TTC549 (cell line): ENCODE data around the gene MRGPRF.

Source experiments
- FAIRE-seq: peaks from 2 replicates; lab custom pipeline; 2012; peaks lifted over from hg19 to GRCh38; lab: Jason Lieb, UNC

MRGPRF gene

DNA sequence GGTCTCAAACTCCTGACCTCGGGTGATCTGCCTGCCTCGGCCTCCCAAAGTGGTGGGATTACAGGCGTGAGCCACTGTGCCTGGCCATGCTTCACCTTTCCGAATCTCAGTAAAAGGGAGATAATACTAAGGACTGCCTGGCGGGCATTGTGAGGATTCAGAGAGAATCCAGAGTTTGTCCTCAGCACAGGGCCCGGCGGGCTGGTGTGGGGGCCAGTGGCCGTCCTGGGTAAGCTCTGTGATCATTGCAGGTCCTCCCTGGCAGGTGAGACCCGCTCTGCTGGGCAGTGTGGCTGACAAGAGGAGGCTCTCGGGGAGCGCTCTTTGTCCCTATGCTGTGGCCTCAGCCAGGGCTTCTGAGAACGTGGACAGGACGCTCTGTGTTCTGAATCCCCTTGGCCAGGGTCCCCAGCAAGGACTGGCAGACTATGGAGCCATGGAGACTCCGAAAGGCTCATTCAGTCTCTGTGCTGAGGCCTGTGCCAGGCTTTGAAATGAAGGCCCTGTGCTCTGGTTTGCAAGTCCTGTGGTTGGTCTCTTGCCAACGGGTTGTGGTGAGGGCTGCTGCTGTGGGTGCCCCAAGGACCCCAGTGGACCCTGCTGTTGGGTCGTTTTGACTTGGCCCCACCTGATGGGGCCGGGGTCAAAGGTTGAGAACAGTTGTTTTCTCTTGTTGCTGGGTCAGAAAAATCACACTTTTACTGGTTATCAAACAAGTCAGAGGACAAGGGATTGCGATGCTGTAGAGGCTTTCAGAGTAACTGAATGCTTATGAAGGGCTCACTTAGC lies 37.7 kb upstream of the MRGPRF start:
- no peak for FAIRE-seq

DNA sequence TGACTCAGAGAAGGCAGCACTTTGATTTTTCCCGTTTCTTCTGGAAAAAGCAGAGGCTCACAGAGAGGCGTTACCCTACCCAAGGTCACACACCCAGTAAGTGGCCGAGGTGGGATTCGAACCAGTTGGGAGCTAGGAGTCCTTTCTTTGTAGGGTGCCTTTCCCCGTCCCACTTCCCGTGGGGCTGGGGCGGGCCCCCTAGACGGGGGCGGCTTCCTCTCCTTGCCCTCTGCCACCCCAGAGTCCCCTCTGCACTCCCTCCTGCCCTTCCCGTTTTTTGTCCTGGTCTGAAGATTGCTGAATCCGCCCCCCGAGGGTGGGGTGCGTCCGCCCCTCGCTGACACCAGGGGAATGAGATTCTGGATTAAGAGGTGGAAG lies 36.4 kb upstream of the MRGPRF start:
- no peak for FAIRE-seq

DNA sequence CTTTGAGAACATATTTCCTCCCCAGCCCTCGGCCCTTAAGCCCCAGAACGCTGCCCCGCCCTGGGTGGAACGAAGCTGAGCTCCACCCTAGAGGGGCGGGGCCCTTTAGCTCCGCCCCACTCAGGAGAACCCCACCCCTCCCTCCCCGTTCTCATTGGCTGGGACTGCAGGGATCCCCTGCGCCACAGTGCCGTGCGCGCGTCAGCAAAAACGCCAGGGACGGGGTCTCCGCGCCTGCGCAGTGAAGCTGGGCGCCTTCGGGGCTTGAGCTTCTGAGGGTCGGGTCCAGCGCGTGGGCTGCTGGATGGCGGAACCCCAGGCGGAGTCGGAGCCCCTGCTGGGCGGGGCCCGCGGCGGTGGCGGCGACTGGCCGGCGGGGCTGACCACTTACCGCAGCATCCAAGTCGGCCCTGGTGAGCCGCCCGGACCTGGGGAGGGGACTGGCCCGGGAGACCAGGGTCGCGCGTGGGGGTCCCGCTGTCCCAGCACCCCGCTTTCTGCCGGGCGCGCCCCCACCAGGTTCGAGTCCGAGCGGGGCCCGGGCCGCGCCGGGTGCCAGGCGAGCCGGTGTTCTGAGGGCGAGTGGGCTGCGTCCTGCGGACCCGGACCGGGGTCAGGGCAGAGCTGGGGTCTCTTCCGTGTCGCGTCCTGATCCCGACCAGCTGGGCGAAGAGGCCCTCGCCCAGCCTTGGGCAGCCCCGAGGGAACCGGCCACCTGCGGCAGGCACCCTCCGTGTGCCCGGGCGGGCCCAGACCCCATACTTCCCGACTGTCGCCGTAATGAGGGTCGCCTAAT lies 35.8 kb upstream of the MRGPRF start, which contains the start of gene TPCN2:
Gene TPCN2, plus strand, starts transcription at position 239 of the 796 bp plus-strand sequence. Its CDS starts 66 bp downstream, at position 305.
- FAIRE-seq = no peak

DNA sequence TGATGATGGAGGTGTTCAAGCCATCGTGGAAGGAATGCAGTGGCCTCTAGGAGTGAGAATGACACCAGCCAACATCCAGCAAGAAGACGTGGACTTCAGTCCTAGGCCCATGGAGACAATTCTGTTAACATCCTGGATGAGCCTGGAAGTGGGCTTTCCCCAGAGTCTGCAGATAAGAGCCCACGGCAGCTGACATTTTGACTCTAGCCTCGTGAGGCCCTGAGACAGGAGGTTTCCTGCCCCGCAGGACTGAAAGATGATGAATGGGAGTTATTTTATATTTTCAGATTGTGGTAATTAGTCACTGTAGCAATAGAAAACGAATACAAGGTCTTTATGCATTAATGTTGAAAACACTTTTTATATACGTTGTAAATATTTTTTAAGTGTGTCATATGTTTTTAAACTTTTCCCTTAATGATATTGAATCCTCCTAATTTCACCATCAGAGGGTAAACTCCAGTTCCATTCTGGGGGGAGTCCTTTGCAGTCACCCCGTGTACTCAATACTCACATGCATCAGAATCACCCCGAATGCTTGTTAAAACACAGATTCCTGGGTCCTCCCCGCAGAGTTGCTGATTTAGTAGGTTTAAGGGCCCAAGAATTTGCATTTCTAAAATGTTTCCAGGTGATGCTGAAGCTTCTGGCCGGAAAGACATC lies 35.1 kb upstream of the MRGPRF start:
- FAIRE-seq = no peak

DNA sequence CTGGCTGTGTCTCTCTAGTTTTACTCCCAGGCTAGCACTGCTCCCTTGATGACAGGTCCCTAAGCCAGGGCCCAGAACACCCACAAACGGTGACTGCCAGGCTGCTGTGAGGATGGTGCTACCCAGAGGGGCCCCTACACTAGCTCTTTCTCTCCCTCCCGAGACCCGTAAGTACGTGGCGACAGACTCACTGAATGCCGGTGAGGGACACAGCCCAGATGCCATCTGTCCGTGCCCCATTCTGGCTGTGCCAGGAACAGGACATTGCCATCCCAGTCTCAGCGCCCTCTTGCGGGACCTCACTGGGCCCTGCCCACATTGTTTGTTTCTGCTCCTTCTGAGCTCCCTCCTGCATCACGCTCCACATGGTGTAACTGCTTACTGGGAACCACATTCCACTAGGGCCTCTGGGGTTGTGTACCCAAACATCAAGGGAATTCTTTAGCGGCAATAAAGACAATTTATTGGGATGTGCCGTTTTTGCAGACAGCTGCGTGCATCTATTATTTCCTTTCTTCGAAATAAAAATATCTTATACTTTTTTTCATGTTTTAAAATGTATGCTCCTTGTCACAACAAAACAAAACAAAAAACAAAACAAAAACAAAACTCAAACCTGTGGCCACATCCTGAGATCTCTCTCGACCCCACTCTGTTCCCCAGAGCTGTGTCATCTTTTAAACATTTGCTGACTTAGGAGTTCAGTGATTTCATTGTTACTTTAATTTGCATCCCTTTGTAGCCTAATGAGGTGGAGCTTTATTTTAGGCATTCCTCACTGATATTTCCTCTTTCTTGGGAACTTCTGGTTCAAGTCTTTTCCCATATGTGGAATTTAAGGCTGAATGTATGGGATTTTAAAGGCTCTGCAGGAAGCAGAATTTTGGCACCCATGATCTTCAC lies 31.3 kb upstream of the MRGPRF start:
- no peak for FAIRE-seq

DNA sequence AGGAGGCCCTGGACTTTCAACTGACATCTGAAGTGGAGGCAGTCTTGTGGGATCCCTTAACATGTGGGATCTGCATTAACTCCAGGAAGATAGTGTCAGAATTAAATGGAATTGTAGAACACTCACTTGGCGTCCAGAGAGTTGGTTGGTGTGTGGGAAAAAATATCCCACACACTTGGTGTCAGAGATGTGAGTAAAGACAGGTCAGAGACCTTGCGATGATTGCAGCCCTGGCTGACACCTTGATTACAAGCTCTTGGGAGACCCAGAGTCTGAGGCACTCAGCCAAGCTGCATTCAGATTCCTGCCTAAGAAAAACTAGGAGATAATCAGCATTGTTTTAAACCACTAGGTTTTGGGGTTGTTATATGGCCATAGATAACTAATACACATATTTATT lies 28.5 kb upstream of the MRGPRF start:
- FAIRE-seq = no peak

DNA sequence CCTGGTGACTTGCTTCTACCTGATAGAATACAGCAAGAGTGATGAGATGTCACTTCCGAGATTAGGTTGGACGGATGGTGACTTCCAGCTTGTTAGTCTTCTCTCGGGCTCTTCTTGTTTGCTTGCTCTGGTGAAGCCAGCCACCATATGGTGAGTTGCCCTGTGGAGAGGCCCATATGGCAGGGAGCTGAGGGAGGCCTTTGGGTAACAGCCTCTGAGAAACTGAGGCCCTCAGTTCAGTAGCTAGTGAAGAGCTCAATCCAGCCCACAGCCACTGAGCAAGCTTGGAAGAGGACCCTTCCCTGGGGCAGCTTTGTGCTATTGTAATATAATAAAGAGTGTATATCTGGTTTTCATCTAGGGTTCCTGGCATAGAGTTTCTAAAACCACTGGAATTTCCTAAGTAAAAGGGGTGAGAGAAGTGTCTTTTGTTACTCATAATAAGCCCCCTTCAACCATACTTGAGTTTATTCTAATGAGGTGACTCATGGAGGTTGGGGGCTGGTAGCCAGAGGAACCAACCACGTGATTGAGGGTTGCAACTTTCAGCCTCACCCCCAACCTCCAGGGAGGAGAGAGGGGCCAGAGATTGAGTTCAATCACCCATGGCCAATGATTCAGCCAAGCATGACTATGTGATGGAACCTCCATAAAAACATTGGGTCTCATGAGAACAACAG lies 27.7 kb upstream of the MRGPRF start:
- FAIRE-seq = no peak

DNA sequence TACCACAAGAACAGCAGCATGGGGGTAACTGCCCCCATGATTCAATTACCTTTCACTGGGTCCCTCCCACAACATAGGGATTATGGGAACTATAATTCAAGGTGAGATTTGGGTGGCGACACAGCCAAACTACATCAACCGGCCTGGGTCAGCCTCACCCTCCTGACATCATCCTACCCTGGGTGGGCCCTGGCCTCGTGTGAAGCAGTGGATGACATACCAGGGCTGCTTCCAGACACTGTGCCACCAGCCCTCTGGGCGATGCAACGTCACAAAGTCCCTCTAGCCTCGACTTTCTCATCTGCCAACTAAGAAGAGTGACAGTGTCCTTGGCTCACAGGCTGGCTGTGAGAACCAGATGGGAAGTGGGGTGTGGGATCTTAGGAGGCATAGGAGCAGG lies 27.0 kb upstream of the MRGPRF start:
- no peak for FAIRE-seq

DNA sequence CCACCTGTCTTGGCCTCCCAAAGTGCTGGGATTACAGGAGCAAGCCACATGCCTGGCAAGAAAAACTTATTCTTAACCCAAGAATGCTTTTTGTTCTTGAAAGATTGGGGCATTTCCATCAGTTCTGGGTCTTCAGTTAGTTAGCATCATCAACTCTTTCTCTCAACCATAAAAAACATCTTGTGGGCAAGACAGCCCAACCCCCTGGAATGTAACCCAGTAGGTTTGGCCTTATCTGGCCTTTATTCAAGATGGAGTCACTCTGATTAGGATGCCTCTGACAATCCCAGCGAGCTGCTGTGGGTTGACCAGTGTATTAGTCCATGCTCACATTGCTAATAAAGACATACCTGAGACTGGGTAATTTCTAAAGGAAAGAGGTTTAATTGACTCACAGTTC lies 26.5 kb upstream of the MRGPRF start:
- FAIRE-seq = no peak

DNA sequence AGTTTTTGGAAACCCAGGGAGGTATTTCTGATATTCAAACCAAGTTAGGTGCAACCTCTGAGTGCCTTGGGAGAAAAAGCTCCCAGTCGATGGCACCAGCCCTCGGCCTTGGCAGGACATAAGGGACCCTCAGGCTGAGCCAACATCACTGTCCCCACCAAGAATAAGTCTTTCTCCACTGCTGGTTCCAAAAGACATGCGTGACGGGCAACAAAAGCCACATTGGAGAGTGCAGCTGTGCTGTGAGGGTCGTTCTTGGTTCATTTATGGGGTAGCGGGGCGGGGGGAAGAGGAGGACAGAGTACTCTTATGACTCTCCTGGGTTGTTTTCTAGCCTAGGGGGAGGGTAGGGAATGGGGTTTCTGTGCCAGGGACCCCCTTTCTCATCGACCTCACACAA lies 24.5 kb upstream of the MRGPRF start:
- FAIRE-seq = no peak

DNA sequence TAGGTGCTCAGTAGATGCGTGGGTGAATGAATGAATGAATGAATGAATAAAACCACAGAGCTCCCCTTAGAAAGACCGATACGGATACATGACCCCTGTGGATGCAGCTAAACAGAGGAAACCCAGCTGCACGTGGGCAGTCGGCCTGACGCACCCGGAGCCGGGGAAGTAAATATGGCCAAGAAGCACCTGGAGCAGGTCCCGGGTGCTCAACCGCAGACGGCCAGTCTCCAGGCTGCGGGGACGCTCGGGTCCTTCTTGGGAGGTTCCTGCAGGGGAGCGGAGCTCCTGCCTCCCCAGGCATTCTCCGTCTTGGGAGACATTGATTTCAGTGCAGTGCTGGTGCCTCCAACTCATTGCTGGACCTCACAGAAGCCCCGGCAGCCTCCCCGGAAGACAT lies 24.0 kb upstream of the MRGPRF start:
- FAIRE-seq = no peak

DNA sequence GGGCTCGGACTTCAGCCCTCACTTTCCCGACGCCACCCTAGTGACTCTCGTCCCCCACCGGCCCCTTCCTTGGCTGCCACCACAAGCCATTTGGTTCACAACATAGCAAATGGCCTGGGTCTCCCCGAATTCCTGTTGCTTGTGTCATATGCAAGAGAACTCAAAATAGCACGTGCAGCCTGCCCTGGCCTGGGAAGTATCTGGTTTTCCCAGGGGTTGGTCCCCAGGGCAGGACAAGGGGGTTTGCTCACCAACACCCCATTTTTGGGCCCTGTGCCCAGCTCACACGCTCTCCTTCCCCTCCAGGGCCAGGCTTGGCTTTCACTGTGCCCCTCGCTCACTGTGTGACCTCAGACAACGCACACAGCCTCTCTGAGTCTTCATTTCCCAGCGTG lies 22.9 kb upstream of the MRGPRF start:
- no peak for FAIRE-seq

DNA sequence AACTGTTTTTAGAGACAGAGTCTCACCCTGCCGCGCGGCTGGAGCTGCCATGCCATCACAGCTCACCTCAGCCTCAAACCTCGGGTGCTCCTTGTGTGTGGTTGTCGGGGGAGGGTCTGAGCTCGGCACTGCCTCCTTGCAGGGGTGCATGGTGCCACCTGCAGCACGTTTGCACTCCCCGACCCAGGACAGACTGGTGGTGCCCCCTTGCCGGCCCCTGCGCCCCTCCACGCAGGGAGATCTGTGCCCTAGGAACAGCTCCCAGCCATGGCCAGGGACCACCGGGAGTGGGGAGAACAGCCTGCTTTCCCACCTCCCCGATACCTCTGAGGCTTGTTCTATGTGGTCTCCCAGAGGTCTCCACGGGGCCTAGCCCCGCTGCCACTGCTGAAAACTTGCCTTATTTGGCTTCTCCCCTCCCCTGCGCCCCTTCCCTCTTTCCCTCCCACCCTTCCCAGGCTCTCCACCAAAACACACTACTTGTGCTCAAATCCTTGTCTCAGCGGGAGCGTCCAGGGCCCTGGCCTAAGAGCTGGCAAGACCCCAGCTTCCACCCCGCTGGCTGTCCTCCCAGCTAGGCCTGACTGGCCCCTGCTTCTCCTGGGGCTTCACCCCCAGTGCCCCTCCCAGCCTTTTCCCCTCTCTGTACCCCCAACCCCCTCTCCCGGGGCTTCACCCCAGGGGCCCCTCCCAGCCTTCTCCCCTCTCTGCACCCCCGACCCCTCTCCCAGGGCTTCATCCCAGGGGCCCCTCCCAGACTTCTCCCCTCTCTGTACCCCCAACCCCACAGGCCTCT lies 22.3 kb upstream of the MRGPRF start:
- no peak for FAIRE-seq

DNA sequence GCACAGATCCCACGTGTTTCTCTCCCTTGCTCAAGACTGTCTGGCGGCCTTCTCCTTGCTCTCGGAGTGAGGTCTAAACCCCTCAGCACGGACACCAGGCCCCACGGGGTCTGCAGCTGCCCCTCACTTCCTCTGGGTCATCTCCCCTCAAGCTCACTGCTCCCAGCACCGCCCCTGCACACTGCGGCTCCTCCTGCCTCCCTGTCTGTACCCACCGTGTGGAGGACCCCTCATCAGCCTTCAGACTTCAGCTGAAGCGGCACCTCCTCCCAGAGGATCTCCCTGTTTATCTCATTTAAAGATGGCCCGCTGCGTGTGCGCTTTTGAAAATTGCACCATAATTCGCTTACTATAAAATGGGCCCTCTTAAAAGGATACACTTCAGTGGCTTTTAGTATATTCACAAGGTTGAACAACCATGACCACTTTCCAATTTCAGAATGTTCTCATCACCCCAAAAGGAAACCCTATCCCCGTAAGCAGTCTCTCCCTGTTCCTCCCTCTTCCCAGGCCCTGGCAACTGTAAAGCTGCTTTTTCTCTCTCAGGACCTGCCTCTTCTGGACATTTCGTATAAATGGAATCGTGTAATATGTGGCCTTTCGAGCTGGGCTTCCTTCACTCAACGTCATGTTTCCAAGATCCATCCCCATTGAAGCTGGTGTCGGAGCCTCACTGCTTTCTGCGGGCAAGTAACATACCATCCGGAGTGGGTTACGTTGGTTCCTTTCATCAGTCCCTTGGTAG lies 21.2 kb upstream of the MRGPRF start:
- FAIRE-seq = no peak

DNA sequence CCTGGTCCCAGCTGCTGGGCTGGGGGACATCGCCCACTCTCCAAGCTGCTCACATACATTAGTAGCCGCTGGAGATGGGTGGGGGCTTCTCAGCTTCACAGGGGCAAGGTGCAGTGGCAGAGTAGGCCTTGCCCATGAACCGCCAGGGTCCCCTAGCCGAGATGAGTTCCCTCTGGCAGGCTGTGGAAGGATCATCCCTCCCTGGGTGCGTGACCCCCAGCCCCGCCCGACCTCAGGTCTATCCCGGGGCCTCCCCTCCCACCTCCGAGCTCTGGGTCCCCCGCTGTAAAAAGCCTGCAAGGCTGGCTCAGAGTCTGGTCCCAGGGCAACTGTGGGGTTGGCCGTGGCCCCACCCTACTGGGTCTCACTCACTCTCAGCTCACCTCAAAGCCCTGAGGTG lies 20.4 kb upstream of the MRGPRF start:
- no peak for FAIRE-seq

DNA sequence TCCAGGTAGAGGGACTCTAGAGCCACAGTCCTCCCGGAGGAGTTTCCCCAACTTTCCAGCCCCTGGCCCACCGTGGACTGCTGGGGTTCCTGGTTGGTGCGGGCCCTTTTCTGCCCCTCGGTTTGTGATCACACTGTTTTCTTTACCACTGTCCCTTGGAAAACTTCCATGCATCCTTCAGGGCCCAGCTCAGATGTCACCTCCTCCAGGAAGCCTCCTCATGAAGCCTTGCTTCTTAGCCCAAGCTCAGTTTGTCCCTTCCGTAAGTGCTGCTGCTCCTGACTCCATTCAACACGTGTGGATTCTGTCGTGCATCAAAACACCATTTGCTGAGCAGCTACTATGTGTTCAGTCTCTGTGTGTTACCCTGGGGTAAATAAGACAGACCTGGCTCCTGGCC lies 19.8 kb upstream of the MRGPRF start:
- FAIRE-seq = no peak

DNA sequence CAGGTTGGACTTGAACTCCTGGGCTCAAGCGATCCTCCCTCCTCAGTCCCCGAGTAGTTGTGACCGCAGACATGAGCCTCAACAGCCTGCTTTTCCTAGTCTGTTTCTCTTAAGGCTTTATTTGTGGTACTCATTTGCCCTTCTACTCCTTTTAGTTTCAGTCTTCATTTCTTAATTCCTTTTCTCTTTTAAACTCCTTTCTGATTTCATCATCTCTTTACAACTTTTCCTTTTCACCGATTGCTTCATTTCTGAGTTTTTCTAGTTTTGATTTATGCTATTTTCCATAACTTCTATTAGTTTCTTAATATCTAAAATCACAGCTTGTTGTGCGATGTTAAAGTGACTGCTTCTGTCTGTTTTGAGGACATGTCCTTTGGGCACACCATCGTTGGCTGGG lies 17.3 kb upstream of the MRGPRF start:
- FAIRE-seq = no peak

DNA sequence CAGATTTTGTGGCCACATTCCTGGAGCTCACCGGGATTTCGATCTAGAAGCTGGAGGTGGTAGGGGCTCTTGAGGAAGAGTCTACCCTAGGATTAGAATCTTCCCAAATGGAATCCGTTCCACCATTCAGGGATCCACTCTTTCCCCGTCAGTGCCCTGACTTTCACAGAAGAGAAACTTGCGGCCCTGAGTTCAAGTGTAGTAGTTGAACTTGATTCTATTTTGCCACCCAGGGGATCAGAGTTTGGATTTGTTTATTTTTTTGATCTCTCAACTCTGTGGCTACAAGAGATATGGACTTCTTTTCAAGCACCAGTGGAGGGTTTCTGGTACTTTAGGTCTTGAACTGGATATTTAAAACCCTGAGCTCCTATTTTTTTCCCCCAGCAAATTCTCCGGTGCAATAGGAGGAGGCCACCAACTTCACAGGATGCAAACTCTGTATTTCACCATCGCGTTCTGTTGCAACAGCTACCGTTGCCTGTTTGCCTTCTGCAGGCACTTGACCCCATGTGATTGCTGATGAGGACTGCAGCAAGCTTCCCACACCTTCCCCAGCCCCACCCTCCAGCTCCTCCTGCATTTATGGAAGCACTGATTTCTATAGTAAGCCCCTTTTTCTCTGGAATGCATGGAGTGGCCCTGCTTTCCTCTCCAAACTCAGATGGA lies 14.8 kb upstream of the MRGPRF start:
- no peak for FAIRE-seq

DNA sequence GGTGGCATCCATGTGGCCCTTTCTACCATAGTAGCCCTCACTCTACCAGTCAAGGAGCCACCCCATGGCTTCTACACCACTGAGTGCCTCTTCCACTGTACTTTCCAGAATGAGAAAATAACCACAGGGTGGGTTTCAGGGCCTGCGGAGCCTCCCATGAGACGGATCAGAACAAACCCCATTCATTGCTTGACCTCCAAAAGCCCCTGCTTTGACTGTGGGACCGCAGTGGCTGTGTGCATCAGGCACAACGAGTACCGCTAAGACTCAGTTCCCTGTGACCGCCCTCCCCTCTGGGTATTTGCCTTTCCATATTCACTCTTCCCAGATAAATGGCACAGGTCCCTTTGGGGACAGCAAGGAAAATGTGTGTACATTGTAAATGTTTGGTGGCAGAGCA lies 11.5 kb upstream of the MRGPRF start:
- FAIRE-seq = no peak
